ENCODE results near the gene DNASE2B.

The DNASE2B gene

DNA sequence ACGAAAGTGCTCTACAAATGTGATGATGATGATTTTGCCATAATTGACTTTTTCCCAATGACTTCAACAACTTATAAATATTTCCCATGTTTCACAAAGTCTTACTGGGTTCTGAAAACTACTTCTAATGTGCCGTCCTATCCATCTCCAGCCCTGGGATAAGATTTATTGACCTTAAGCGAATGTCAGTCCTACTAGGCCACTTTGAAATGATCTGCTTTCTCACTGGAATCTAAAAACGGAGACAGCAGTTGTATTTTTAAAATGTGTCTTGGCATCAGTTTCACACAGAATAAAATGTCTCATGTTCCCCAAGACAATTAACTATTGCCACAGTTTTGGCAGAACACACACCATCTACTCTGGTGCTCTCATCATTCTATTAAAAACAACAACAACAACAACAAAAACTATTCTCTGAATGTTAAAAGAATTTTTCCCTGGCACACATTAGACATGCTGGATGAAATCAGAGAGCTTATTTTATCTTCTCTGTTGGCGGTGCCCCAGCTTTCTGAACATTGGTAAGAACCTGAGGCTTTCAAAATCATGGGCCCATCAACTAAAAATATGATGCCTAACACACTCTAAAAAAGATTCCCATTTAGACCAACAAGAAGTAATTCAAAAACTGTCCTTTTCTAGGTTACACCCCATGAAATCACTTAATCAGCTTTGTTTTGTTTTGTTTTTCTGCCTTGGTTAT, 23.1 kb upstream of the DNASE2B start:
- peak; percentile 48 for DNase-seq (ENCODE audit: low spot score)

DNA sequence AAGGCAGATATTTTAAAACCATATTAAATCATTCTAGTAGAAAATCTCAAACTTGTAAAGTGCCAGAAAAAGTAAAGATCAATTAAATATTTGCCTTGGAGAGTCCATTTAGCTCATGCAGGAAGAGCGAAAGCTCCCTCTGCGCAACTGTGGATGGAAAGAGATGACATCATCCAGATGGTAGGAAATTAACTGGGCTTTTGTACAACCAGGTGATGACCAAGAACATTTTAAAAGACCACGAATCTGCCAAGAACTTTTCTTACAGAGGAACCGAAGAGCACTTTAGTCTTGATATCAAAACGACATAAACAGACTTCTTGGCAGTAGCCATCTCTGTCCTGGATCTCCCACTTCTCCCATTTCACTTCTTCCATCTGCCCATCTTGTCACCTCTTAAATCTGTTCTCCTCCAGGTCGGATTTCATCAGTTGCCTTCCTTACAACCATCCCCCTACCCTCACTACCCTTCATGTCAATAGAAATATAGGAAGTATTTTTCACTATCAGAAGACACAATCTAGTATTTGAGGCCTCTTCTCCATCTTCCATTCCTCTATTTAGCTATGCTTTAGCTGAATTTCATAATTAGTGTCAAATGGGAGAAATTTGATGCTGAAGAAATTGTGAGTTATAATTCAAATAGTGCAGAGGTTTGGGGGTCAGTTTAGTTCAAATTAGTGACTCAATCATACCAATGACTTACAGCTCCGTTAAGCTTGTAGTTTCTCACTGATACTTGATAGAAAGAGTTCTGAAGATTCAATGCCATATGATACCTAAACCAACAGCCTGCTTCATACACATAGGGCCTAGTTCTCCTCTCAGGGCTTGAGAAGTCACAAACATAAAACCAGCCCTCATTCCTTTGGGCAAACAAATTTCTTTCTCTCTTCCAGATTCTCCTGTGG, 22.0 kb upstream of the DNASE2B start:
- no peak for DNase-seq (ENCODE audit: low spot score)

DNA sequence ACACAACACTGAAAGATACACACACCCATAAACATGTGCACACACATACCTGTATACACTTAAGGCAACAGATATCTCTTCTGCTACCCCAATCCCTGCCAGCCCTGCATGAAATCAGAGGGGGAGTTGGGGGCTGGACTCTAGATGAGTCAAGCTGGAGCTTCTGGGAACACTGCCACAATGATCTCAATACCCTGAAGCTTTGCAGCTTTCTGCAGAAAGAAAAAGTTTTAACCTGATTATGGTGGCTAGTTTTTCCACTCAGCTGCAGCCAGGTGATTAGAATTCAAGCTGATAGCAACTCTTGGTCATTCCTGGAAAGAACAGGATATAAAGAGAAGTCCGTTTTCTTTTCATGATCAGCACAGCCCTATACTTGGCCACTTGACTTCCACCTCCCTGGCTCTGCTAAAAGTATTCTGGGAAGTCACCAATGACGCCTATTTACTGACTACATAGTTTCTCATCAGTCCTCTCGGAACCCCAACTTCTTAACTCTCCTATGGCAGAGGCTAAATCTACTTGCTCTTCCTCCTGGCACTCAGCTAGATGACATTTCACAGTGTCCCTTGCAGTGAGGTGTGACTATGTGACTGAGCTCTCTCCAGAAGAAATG, 20.7 kb upstream of the DNASE2B start:
- DNase-seq (ENCODE audit: low spot score), result peak; percentile 59

DNA sequence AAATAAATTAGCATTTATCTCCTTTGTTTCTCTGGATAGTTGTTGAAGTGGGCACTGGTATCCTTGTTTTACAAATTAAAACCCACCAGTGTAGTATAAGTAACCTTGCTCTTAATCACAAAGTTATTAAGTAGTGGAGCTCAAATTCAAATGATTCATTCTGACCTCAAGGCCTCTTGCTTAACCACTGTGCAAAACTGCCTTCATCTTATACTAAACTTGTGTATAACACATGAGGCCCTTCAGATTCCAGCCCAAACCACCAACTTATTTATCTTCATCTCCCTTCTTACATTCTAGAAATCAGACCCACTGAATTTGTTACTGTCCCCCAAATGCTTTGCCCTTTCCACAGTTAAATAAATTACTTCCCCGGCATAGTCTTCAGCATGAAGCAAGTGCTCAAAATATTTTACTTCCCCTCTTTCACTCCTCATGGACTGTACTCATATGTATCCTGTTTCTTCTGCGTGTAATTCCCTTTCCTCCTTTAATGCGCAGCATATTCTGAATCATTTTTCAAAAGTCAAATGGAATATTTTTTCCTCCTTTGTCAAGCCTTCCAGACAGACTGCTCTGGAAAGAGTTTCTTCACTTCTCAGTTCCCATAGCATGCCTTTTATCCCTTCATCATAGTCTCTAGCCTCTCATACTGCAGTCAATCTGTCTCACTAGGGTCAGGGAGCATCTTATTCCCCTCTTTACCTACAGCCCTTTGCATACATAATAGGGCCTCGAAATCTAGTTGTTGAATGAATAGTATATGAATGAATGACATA, 19.0 kb upstream of the DNASE2B start:
- no peak for DNase-seq (ENCODE audit: low spot score)

DNA sequence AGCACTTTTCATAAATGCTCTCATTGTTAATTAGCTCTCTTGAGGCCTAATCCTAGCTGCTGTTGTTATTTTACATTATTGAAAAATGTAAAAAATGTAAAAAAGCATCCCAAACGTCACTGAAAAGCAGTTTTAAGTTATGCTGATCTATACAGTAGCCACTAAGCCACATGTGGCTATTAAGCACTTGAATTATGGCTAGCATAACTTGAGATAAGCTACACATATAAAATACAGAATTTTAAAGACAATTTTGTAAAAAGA, 18.4 kb upstream of the DNASE2B start:
- no peak for DNase-seq (ENCODE audit: low spot score)

DNA sequence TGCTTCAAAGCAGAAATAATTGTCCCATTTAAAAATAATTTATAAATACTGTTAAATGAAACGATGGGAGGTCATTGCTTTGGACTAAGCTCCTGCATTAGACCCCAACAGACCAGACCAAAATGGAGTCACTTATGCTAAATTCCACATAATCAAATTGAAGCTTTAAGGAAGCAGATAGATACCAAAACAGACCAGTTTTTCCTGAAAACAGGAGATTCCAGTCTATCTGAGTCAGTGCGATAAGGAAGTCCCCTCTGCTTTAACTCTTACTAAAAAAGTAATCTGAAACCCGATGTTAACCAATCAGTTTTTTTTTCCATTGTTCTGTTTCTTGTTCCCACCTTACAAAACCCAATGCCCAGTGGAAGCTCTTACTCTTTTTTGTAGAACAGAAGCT, 16.2 kb upstream of the DNASE2B start:
- no peak for DNase-seq (ENCODE audit: low spot score)

DNA sequence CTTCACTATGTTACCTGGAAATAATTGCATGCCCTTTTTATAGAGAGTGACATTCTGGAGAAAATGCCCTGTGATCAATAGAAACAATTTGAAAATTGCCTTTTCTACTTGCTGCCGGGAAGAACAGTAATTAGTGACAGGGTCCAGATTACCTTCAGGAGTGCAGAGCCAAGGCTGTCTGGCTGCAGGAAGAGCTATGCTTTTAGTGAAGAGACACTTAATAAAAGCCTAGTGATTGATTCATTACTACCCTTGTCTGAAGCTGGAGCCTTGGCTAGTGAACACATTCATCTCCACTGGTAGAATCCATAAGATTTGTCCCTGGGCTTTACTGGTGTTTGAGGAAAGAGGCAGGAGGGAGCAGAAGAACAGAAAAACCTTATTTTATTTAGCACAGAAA, 12.9 kb upstream of the DNASE2B start:
- no peak for DNase-seq (ENCODE audit: low spot score)

DNA sequence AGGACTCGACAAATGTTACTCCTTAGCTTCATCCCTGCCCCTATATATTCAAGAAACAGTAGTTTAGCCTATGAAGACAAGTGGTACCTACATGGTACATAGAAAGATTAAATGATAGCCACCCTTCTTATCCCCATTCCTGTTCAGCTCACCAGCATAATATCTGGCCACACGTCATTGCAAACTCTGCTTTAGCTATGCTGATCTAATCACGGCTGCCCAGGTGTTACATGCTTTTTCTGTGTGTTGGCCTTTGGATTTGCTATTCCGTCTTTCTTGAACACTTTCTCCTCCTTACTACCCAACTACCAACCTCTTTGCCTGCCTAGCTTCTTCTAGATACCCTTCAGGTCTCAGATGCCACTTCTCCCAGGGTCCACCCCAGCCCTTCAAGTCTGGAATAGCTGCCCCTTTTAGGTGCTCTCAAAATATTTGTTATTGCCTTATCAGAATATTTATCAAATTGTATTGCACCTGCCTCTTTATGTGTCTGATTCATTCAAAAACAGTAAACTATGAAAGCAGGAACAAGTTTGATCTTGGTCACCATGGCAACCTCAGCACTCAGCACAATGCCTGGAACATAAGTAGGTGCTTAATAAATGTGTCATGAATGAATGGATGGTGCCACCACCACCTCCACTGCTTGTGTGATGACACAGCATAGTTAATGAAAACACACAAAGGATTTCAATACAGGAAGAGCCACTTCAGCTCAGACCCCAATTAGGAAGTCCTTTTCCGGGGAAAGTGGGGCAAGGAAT, 11.4 kb upstream of the DNASE2B start:
- DNase-seq (ENCODE audit: low spot score), result peak; percentile 33

DNA sequence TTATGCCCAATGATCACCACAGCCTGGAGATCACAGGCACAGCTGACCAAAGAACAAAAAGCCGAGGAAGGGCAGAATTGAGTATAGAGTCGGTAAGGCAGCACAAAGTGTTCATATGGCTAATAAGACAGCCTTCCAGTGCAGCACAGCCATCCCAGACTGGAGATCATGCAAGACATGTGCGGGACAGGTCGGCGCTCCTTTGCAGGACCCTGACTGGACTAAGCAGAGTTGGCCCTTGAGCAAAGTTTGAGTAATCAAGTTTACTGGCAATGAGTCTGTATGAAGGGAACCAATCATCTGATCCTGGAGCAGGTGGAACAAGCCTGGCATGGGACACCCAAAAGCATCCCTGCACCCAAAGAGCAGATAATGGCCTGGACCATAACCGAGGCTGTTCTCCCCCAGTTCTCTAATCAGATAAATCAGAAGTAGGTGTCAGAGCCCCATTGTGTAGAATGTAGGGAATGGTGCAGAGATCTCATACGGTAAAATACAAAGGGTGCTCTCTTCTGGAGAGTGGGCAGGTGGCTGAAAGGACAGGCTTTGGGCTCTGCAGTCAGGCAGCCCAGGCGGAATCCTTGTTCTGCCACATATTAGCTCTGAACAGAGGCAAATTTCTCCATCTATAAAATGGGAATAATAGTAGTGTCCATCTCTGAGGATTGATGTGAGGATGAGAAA, 10.7 kb upstream of the DNASE2B start:
- DNase-seq (ENCODE audit: low spot score), result no peak

DNA sequence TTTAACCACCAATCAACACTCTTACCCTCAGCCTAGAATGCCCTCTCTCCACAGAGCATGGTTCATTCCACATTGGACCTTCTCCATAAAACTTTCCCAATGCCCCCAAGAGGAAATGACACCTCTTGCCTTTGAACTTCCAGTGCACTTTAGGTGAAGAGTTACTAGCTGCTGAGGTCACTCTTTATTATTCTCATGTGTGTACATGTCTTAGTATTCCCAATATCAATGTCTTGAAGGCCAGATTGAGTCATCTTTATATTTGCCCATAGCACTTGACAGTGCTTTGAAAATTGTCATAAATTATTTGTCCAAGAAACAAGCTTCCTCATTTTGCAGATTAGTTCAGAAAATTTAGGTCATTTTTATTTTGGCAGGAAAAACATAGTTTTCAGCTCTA, 8.1 kb upstream of the DNASE2B start:
- no peak for DNase-seq (ENCODE audit: low spot score)

DNA sequence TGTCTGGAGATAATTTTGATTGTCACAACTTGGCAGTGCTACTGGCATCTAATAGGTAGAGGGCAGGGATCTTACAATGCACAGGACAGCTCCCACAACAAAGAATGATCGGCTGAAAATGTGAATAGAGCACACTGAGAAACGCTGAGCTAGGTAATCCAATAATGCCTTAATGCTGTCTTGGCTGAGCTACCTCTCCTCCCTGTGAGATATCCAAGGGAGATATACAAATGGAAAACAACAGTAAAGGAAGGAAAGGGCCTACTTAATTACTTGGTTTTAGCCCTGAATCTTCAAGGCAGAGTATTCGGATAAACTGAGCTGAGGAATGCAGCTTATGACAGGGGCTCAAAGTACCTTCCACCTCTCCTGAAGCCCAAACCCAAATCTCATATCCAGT, 2.9 kb downstream of the DNASE2B start:
- DNase-seq (ENCODE audit: low spot score), result no peak

DNA sequence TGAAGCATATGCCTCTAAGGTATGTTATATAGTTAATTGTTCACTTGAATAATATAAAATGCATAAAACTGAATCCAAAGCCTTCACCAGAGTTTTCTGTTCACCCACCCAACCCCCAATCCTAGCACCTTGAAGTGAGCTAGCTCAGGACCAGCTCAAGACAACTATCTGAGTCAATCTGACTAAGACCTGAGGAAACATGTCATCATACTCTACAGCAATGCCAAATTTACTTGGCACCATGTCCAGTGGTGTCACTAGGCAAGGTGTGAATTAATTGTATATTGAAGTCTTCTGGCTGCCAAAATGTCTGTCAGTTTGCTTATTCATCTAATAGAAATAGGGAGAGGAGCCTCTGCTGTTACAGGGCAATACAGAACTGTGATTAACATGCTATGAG, 3.8 kb downstream of the DNASE2B start:
- no peak for DNase-seq (ENCODE audit: low spot score)

DNA sequence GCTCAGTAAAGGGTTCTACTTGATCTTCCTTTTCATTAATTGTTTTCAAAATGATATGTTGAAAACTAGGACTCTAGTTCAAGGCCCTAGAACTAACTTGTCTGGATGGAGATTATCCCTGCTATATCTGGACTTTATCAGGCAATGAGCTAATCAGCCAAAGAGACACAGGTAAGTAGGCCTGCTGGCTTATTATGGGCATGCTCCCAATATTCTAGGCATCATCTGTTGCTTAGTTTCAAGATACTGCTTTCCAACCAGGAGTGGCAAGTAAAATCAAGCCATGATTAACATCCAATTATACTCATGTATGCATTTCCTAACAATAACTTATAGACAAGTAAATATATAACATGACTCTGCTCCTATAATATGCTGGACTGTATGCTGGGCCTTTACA, 4.2 kb downstream of the DNASE2B start:
- DNase-seq (ENCODE audit: low spot score), result no peak

DNA sequence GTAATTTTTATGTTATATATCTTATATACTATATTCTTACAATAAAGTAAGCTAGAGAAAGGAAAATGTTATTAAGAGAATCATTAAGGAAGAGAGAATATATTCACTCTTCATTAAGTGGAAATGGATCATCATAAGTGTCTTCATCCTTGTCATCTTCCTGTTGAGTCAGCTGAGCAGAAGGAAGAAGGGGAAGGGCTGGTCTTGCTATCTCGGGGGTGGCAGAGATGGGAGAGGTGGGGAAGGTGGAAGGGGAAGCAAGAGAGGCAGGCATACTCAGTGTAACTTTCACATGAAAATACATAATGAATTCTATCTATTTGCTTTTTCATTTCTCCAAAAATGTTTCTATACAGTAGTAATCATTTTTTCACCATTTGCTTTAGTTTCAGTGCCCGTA, 5.1 kb downstream of the DNASE2B start:
- DNase-seq (ENCODE audit: low spot score), result no peak

DNA sequence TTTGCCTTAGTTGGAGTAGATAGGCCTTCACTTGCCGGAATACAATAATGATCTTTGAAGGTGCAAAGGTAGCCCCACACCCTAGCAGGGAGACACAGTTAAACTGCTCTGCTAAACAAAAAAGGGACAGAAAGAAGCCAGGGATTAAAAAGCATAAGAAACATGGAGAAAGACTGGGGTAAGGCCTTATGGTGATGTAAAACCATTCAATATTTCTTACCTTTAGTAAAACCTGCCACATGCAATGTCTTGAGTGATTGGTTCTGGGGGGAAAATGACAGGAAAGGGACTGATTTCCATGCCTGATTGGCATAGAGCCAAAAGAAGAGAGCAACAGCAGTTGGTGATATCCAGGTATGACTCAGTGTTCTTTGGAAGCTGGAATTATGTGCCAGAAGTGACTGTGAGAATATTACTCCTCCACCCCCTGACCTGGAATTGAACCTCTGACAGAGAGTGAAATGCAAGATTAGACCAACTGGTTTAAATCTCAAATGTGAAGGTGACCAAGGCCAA, 8.1 kb downstream of the DNASE2B start:
- DNase-seq (ENCODE audit: low spot score), result no peak

DNA sequence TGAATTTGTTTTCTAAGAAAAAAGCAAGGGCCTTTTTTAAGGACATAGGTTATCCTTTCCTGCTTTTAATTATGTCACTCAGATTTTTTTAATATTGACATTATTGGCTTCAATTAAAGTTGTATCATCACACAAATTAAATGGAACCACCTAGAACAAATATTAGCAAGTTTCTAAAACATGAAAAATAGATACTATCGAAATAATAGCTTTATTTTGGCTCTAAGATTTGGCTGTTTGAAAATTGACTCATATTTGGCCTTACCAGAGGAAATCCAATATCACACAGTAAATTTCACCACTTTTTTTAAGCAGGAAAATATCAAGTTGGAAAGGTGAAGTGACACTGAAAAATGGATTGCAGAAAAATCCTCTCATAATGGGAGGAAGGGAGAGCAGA, 9.2 kb downstream of the DNASE2B start:
- no peak for DNase-seq (ENCODE audit: low spot score)

DNA sequence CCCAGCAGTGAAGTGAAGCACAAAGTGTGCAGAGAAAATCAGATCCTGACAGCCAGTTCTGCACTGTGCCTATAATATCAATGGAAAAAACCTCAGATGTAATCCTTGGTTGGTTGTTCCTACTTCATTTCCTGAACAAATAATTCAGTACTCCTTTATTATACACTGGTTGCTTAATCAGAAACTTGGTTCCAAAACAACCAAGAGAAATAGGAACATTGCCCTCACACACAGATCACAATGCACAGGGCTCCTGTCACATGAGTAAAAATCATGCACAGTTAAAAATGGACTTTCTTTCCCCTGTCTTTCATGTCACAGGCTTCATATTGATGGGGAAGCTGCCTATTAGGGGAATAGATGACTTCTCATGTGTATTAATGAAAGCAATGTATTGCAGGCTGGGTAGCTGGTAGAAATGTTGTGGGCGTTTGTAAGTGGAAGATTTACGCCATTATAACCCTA, 9.7 kb downstream of the DNASE2B start:
- peak; percentile 11 for DNase-seq (ENCODE audit: low spot score)

DNA sequence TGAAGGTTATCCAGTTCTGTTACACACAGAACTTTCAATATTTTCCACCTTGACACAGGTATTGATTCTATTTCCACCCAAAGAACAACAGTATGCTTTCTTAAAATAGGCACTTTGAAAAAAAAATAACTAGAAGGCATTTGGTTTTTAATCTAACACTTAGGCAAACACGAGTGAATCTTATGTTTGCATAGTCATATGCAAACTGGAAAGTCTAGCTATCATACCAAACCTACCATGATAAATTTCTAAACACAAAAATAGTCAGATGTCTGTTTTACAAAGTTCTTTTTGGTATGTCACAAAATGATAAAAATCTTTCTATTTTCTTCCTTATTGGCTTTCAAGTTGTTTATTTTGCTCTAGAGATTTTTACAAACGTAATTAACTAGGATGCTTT, 11.6 kb downstream of the DNASE2B start:
- no peak for DNase-seq (ENCODE audit: low spot score)

DNA sequence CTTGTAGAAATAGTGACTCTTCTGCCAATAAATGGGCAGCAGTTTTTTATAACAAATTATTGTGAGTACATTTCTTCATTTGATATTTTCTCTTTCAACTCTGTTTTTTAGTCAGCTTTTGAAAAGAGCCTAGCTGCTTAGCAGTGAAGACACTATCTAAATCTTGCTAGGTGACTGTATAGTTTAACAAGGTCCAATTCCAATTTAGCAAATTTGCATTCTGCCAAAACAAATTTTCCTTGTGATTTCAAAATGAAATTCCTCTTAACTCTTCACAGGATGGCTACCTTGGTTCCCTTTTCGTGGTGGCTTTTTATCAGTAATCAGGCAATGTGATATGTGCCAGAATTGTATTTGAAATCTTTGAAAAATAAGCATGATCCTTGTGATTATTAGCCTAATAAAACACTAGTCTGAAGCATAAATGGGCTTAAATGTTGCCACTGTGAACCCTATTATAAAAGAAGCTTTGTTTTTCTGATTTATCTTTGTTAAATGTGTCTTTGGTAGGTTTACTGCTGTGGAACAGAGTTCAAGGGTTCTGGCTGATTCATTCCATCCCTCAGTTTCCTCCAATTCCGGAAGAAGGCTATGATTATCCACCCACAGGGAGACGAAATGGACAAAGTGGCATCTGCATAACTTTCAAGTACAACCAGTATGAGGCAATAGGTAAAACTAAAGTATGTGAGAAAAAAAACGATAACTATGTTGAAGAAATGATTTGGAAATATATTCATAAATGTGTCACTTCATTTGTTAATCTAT, 12.2 kb downstream of the DNASE2B start:
- DNase-seq (ENCODE audit: low spot score), result no peak

DNA sequence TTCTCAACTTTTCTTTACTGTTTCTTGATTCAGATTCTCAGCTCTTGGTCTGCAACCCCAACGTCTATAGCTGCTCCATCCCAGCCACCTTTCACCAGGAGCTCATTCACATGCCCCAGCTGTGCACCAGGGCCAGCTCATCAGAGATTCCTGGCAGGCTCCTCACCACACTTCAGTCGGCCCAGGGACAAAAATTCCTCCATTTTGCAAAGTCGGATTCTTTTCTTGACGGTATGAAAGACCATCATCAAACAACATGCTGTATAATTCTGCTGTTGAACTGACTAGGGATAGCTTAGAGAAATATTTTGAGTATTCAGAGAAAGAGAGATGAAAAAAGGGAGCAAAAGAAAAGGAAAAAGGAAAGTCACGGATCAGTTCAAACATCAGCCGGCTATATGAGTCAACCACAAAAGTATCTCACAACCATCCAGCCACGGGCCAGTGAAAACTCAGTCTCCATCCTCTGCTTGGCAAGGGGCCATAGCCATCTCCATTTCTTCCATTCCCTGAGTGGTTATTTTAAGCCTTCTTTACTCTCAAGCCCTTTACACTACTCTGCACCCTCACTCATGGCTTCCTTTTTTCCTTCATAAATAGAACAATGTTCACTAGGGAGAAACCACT, 14.1 kb downstream of the DNASE2B start:
- no peak for DNase-seq (ENCODE audit: low spot score)
